MM.1S (cell line): Measurements from ENCODE around the gene AMOTL2.

ENCODE experiments used
- DNase-seq: peaks from one replicate; pipeline ENCODE4 v3.0.0-alpha.2; 2015
- H2AFZ ChIP-seq: fragments of 300-600 bp; sonication (generic); 2 replicates; pipeline ENCODE4 v1.6.0; 2016; ENCODE audit warnings: antibody characterized with exemption, low read length
- H3F3A ChIP-seq: fragments of 300-600 bp; sonication (generic); 2 replicates; pipeline ENCODE4 v1.6.1; 2016; ENCODE audit warnings: mild to moderate bottlenecking, antibody characterized with exemption, low read length, moderate library complexity, mixed read lengths; ENCODE audit not compliant: insufficient read depth
- H3K27ac ChIP-seq: fragments of 300-600 bp; sonication (generic); 2 replicates; pipeline ENCODE4 v1.5.1; 2016; ENCODE audit warnings: mild to moderate bottlenecking, low read length
- H3K27me3 ChIP-seq: fragments of 300-600 bp; sonication (generic); replicated peaks from 2 replicates; pipeline ENCODE4 v1.6.0; 2016; ENCODE audit warnings: low read length; ENCODE audit not compliant: insufficient read depth
- H3K36me3 ChIP-seq: fragments of 300-600 bp; sonication (generic); replicated peaks from 2 replicates; pipeline ENCODE4 v1.6.1; 2016; ENCODE audit warnings: mild to moderate bottlenecking, low read length, mixed read lengths; ENCODE audit not compliant: insufficient read depth
- H3K4me1 ChIP-seq: fragments of 300-600 bp; sonication (generic); 2 replicates; pipeline ENCODE4 v1.6.1; 2016; ENCODE audit warnings: low read length, mixed read lengths
- H3K4me2 ChIP-seq: fragments of 300-600 bp; sonication (generic); 2 replicates; pipeline ENCODE4 v1.6.0; 2016; ENCODE audit warnings: low read depth, low read length
- H3K4me3 ChIP-seq: fragments of 300-600 bp; sonication (generic); 2 replicates; pipeline ENCODE4 v1.5.1; 2016; ENCODE audit warnings: low read length, mixed read lengths
- H3K79me2 ChIP-seq: fragments of 300-600 bp; sonication (generic); 2 replicates; pipeline ENCODE4 v1.6.1; 2016; ENCODE audit warnings: mixed run types, low read length, mixed read lengths
- H3K9ac ChIP-seq: fragments of 300-600 bp; sonication (generic); 2 replicates; pipeline ENCODE4 v1.6.1; 2016; ENCODE audit warnings: low read length, mixed read lengths
- H3K9me2 ChIP-seq: fragments of 300-600 bp; sonication (generic); replicated peaks from 2 replicates; pipeline ENCODE4 v1.6.1; 2016; ENCODE audit warnings: mild to moderate bottlenecking, low read length, mixed read lengths; ENCODE audit not compliant: insufficient read depth
- H3K9me3 ChIP-seq: fragments of 300-600 bp; sonication (generic); replicated peaks from 2 replicates; pipeline ENCODE4 v1.6.1; 2016; ENCODE audit warnings: mild to moderate bottlenecking, low read length, mixed read lengths; ENCODE audit not compliant: insufficient read depth
- H4K20me1 ChIP-seq: fragments of 300-600 bp; sonication (generic); 2 replicates; pipeline ENCODE4 v1.6.1; 2016; ENCODE audit warnings: mild to moderate bottlenecking, low read length, moderate library complexity, mixed read lengths; ENCODE audit not compliant: insufficient read depth
- CTCF ChIP-seq: fragments of 300-600 bp; sonication (generic); IDR thresholded peaks from 2 replicates; pipeline ENCODE4 v1.5.1; 2016; ENCODE audit warnings: antibody characterized with exemption, low read length, mixed read lengths
- EZH2 ChIP-seq: fragments of 300-600 bp; sonication (generic); optimal IDR thresholded peaks from 2 replicates; pipeline ENCODE3; 2017; ENCODE audit warnings: low read depth, mild to moderate bottlenecking, antibody characterized with exemption, low read length, mixed read lengths
- EZH2phosphoT487 ChIP-seq: fragments of 300-600 bp; sonication (generic); IDR thresholded peaks from 2 replicates; pipeline ENCODE4 v1.6.1; 2018; ENCODE audit warnings: antibody characterized with exemption, low read length

AMOTL2 gene

GRCh38 chr3:134308350-134308891, 65.8 kb downstream of the AMOTL2 start:
- H3K27ac ChIP-seq, result no peak overlapping the region
- no peak overlapping the region for H3K9ac ChIP-seq
- peak overlapping the region; percentile 27; the same call in 1 of the 2 replicates for H3K4me3 ChIP-seq
- no peaks in the 10 kb centered on the region for H3K36me3 ChIP-seq
- no peaks in the 10 kb centered on the region for H3K79me2 ChIP-seq
- no peaks in the 10 kb centered on the region for H3K9me2 ChIP-seq
- peaks cover 9% of the 10 kb centered on the region for H3K4me1 ChIP-seq
- TF ChIP-seq CTCF, result peak; percentile 99
- no peak for TF ChIP-seq EZH2
- H2AFZ ChIP-seq, result no peak overlapping the region
- no peaks in the 10 kb centered on the region for H3K9me3 ChIP-seq
- H3F3A ChIP-seq, result no peaks in the 10 kb centered on the region
- no peaks in the 10 kb centered on the region for H4K20me1 ChIP-seq
- H3K4me2 ChIP-seq, result peak overlapping the region; percentile 64
- peak; percentile 55 for DNase-seq
- H3K27me3 ChIP-seq, result peaks cover 30% of the 10 kb centered on the region

GRCh38 chr3:134307425-134307824, 66.8 kb downstream of the AMOTL2 start:
- no peak overlapping the region for H3K4me2 ChIP-seq

GRCh38 chr3:134306320-134306719, 67.9 kb downstream of the AMOTL2 start:
- no peak overlapping the region for H2AFZ ChIP-seq
- H3K27ac ChIP-seq, result no peak overlapping the region
- H3K27me3 ChIP-seq, result peaks cover 48% of the 10 kb centered on the region
- no peak for DNase-seq
- H3K4me1 ChIP-seq, result peaks cover 9% of the 10 kb centered on the region
- H4K20me1 ChIP-seq, result no peaks in the 10 kb centered on the region
- no peak overlapping the region for H3K4me2 ChIP-seq
- TF ChIP-seq EZH2phosphoT487, result no peak
- no peak for TF ChIP-seq CTCF
- TF ChIP-seq EZH2, result no peak
- H3K9me3 ChIP-seq, result no peaks in the 10 kb centered on the region
- H3K9ac ChIP-seq, result no peak overlapping the region
- no peaks in the 10 kb centered on the region for H3K79me2 ChIP-seq
- H3K36me3 ChIP-seq, result no peaks in the 10 kb centered on the region
- no peak overlapping the region for H3K4me3 ChIP-seq
- no peaks in the 10 kb centered on the region for H3F3A ChIP-seq
- H3K9me2 ChIP-seq, result no peaks in the 10 kb centered on the region

More at GRCh38 chr3:134307425-134307824, 66.8 kb downstream of the AMOTL2 start:
- H3K4me3 ChIP-seq, result no peak overlapping the region
- H3K4me1 ChIP-seq, result peaks cover 9% of the 10 kb centered on the region
- H3K27me3 ChIP-seq, result peaks cover 40% of the 10 kb centered on the region
- no peaks in the 10 kb centered on the region for H3K36me3 ChIP-seq
- no peaks in the 10 kb centered on the region for H3K9me2 ChIP-seq
- H3K27ac ChIP-seq, result no peak overlapping the region
- H3K9me3 ChIP-seq, result no peaks in the 10 kb centered on the region
- H3K9ac ChIP-seq, result no peak overlapping the region
- TF ChIP-seq EZH2, result no peak
- TF ChIP-seq EZH2phosphoT487, result no peak
- TF ChIP-seq CTCF, result no peak
- H3F3A ChIP-seq, result no peaks in the 10 kb centered on the region
- no peak overlapping the region for H2AFZ ChIP-seq
- no peaks in the 10 kb centered on the region for H3K79me2 ChIP-seq
- DNase-seq, result no peak
- H4K20me1 ChIP-seq, result no peaks in the 10 kb centered on the region
